ENCODE results near the gene CYFIP1.

- TF ChIP-seq GATA2 (IDR thresholded peaks at IDR 0.05; ENCODE audit: low read depth, low read length) (no peak), GATA3 (IDR thresholded peaks at IDR 0.05; ENCODE audit: low read depth, low read length) (no peak)
Measured at GRCh38 chr15:22944651-22945050, 35.5 kb downstream of the CYFIP1 start.
